Effector CD8-positive, alpha-beta T cell (primary cell): ENCODE data around the gene SENP2.
"Not testable (repeated sequence)": the region's sequence is repeated elsewhere in the genome, so short reads cannot be mapped to it uniquely, and the experiment has no call there.

Experiments
- DNase-seq: peaks from one replicate; lab custom pipeline; 2025; lab: John Stamatoyannopoulos, UW

SENP2 gene

GRCh38 chr3:185647880-185648210 is 61.8 kb downstream of the SENP2 start:
- DNase-seq: no peak

GRCh38 chr3:185648396-185648795 is 62.3 kb downstream of the SENP2 start:
- DNase-seq: no peak

- DNase-seq: no peak
Observed at GRCh38 chr3:185649414-185649813, 63.3 kb downstream of the SENP2 start.

- DNase-seq: no peak
Observed at GRCh38 chr3:185651971-185652370, 65.9 kb downstream of the SENP2 start.

- no peak for DNase-seq
Observed at GRCh38 chr3:185653949-185654757, 68.1 kb downstream of the SENP2 start.

- DNase-seq: no peak
Observed at GRCh38 chr3:185654758-185655145, 68.7 kb downstream of the SENP2 start.

- DNase-seq: no peak
Observed at GRCh38 chr3:185655426-185656320, 69.6 kb downstream of the SENP2 start.

- DNase-seq: no peak
Observed at GRCh38 chr3:185656321-185656840, 70.3 kb downstream of the SENP2 start.

GRCh38 chr3:185657211-185657610 is 71.1 kb downstream of the SENP2 start:
- no peak for DNase-seq

- DNase-seq: no peak
Observed at GRCh38 chr3:185657691-185658503, 71.8 kb downstream of the SENP2 start.

- no peak for DNase-seq
Observed at GRCh38 chr3:185658504-185658912, 72.4 kb downstream of the SENP2 start.

GRCh38 chr3:185658943-185659342 is 72.8 kb downstream of the SENP2 start:
- DNase-seq: no peak

- DNase-seq: peak; percentile 18
Observed at GRCh38 chr3:185659942-185660921, 74.1 kb downstream of the SENP2 start.

- DNase-seq: not testable (repeated sequence)
Observed at GRCh38 chr3:185661296-185661695, 75.2 kb downstream of the SENP2 start.

- no peak for DNase-seq
Observed at GRCh38 chr3:185661772-185662171, 75.7 kb downstream of the SENP2 start.

- DNase-seq: no peak
Observed at GRCh38 chr3:185663929-185664328, 77.8 kb downstream of the SENP2 start.

GRCh38 chr3:185667574-185667973 is 81.5 kb downstream of the SENP2 start:
- DNase-seq: no peak

GRCh38 chr3:185677146-185677829 is 91.2 kb downstream of the SENP2 start:
- DNase-seq: no peak

GRCh38 chr3:185678027-185678426 is 91.9 kb downstream of the SENP2 start:
- no peak for DNase-seq

GRCh38 chr3:185680231-185680630 is 94.1 kb downstream of the SENP2 start:
- DNase-seq: no peak
